Ovary (tissue), 3 donors: ENCODE data around the gene UBR1.

Experiments
- CTCF ChIP-seq, 3 donors: fragments of 450-650 bp in 2 of 3; fragments of 200-600 bp in 1 of 3; IDR thresholded peaks; one replicate each; pipeline versions ENCODE4 v1.5.1 to v1.8.0; 2016 to 2022; ENCODE audit warnings: antibody characterized with exemption in 3 of 3, mild to moderate bottlenecking in 1 of 3
- EP300 ChIP-seq: sonication (generic); formaldehyde crosslinking; IDR thresholded peaks from one replicate; pipeline ENCODE4 v1.6.1; 2017; ENCODE audit warnings: antibody characterized with exemption
- POLR2A ChIP-seq: fragments of 450-650 bp; IDR thresholded peaks from one replicate; pipeline ENCODE4 v1.6.1; 2017; ENCODE audit warnings: antibody characterized with exemption, mild to moderate bottlenecking, moderate library complexity
- donor health status: DM: no; HTN: no; CAD: no.

- TF ChIP-seq CTCF (IDR thresholded peaks at IDR 0.05) = no peak
- TF ChIP-seq EP300 = no peak
- no peak for TF ChIP-seq POLR2A
Measured at GRCh38 chr15:42973114-42973513, 132.7 kb downstream of the UBR1 start.
